Left ventricle myocardium inferior (tissue), 1 donor: Measurements from ENCODE around the gene ITGAE. TPM values are rescaled to one million over a fixed set of nuclear protein-coding genes. Genes with fewer than 3 reads are reported as not detected.

ENCODE experiments used
- DNase-seq: peaks from one replicate; pipeline ENCODE4 v3.0.0-alpha.2; 2020
- H3K27ac ChIP-seq: fragments of 200-600 bp; replicated peaks from 2 replicates; pipeline ENCODE4 v1.8.0; 2021
- H3K27me3 ChIP-seq: fragments of 200-600 bp; 2 replicates; pipeline ENCODE4 v1.8.0; 2021; ENCODE audit warnings: low read depth
- H3K36me3 ChIP-seq: fragments of 200-600 bp; 2 replicates; pipeline ENCODE4 v1.8.0; 2021
- H3K4me1 ChIP-seq: fragments of 200-600 bp; 2 replicates; pipeline ENCODE4 v1.8.0; 2021
- H3K4me3 ChIP-seq: fragments of 200-600 bp; 2 replicates; pipeline ENCODE4 v1.8.0; 2021; ENCODE audit warnings: mild to moderate bottlenecking, moderate library complexity
- H3K9me3 ChIP-seq: fragments of 200-600 bp; replicated peaks from 2 replicates; pipeline ENCODE4 v1.8.0; 2021
- intact Hi-C: fragments of 100-400 bp; cut with micrococcal nuclease; formaldehyde crosslinking; loops from one replicate; pipeline ENCODE4 v1.11.0; 2022
- long read RNA-seq: library from polyadenylated mRNA; unstranded; transcript quantifications from one replicate; pipeline ENCODE4 v2.0.0, GENCODE V29; 2021
- total RNA-seq: library from RNA; stranded (reverse); fragmentation: NEBNext Ultra II Directional; extraction: Animal tissue kit (Norgen Biotek cat#: 25700); gene quantifications from one replicate; pipeline ENCODE4 v1.2.1, GENCODE V29; 2021
- TF ChIP-seq, protein P1 (sequence below): fragments of 200-600 bp; IDR thresholded peaks from 2 replicates; pipeline ENCODE4 v1.8.0; 2021; ENCODE audit warnings: antibody characterized with exemption, mild to moderate bottlenecking, borderline replicate concordance
- donor health status: DM: no; HTN: yes; CAD: no; lungs with severe emphysema.

Gene ITGAE, protein sequence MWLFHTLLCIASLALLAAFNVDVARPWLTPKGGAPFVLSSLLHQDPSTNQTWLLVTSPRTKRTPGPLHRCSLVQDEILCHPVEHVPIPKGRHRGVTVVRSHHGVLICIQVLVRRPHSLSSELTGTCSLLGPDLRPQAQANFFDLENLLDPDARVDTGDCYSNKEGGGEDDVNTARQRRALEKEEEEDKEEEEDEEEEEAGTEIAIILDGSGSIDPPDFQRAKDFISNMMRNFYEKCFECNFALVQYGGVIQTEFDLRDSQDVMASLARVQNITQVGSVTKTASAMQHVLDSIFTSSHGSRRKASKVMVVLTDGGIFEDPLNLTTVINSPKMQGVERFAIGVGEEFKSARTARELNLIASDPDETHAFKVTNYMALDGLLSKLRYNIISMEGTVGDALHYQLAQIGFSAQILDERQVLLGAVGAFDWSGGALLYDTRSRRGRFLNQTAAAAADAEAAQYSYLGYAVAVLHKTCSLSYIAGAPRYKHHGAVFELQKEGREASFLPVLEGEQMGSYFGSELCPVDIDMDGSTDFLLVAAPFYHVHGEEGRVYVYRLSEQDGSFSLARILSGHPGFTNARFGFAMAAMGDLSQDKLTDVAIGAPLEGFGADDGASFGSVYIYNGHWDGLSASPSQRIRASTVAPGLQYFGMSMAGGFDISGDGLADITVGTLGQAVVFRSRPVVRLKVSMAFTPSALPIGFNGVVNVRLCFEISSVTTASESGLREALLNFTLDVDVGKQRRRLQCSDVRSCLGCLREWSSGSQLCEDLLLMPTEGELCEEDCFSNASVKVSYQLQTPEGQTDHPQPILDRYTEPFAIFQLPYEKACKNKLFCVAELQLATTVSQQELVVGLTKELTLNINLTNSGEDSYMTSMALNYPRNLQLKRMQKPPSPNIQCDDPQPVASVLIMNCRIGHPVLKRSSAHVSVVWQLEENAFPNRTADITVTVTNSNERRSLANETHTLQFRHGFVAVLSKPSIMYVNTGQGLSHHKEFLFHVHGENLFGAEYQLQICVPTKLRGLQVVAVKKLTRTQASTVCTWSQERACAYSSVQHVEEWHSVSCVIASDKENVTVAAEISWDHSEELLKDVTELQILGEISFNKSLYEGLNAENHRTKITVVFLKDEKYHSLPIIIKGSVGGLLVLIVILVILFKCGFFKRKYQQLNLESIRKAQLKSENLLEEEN
- 19.6 TPM for total RNA-seq
- long read RNA-seq, transcript ITGAE-207 (4 exons, 672 nt) = major isoform, 18 of 18 reads
- long read RNA-seq, partial matches to known transcripts = 0 of 18 reads
- long read RNA-seq, other reads (novel, unspliced or antisense) = 0 of 18 reads

DNA sequence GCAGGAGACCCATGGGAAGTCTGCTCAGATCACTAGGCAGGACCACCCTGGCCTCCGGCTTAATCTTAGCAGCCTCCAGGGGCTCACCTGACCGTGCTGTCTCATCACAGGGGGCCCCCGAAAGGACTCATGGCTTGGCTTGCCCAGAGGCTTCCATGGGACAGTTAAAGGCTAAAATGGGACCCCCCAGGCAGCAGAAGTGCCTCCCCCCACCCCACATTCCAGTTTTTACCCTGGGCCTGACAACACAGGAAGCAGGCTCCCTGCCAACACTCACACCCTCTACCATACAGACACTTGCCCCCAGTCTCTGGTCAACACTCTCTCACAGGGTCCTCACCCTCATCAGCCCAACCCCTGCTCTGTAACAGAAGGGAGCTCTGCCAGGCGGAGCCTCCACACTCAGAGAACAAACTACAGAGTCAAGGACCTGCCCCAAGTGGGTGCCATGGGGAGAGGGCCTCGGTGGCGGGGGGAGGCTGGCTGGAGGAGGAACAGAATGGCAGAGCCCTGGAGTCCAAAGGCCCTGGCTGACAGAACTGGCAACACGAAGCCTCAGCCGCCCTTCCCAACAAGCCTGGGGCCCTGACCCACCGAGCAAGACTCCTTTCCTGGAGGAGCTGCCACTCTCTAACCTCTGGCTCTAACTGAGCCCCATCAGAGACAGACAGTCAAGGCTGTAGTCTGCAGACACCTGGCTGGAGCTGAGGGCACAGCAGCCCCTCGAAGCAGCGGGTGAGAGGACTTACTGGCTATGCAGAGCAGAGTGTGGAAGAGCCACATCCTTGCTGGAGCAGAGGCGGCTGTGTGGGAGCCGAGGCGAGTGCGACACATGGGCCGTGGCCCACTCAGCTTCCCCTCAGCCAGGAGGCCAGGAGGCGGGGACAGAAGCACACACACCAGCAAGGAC lies at the start of gene ITGAE:
ITGAE (minus strand) TSS at position 827 of the 910 bp plus-strand sequence; CDS start at position 783, 44 bp downstream.
- intact Hi-C loops = no loop called here

DNA sequence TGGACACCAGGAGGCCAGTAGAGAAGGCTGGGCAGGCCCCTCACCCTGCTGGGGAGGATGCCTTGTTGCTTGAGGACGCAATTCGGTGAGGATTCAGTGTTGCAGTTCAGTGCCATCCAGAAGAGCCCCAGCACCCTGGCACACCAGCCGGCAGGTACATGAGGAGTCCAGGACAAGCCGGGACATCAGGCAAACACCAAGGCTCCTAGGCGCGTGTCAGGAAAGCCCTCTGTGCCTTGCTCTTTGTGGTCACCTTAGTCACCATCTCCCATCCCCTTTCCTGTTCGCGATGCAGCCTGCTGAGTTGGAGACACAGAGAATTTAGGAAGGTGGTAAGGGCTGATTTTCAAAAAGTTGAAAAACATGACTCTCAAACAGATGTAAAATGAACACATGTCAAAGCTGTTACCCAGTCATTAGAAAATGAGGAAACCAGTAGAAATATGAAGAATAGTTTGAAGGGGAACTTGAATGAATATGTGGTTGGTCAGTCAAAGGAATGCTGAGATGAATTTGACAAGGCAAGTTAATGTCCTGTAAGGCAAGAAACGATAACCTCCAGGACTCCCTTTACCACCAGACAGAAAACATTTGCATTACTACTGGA lies 47.3 kb upstream of the ITGAE start:
- TF ChIP-seq, protein P1, sequence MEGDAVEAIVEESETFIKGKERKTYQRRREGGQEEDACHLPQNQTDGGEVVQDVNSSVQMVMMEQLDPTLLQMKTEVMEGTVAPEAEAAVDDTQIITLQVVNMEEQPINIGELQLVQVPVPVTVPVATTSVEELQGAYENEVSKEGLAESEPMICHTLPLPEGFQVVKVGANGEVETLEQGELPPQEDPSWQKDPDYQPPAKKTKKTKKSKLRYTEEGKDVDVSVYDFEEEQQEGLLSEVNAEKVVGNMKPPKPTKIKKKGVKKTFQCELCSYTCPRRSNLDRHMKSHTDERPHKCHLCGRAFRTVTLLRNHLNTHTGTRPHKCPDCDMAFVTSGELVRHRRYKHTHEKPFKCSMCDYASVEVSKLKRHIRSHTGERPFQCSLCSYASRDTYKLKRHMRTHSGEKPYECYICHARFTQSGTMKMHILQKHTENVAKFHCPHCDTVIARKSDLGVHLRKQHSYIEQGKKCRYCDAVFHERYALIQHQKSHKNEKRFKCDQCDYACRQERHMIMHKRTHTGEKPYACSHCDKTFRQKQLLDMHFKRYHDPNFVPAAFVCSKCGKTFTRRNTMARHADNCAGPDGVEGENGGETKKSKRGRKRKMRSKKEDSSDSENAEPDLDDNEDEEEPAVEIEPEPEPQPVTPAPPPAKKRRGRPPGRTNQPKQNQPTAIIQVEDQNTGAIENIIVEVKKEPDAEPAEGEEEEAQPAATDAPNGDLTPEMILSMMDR = no peak
- no peak overlapping the region for H3K27ac ChIP-seq
- no peak overlapping the region for H3K4me3 ChIP-seq
- intact Hi-C loops = no loop called here
- H3K4me1 ChIP-seq = peaks cover 30% of the 10 kb centered on the region
- no peak for DNase-seq
- peaks cover 12% of the 10 kb centered on the region for H3K36me3 ChIP-seq
- no peaks in the 10 kb centered on the region for H3K9me3 ChIP-seq
- H3K27me3 ChIP-seq = no peaks in the 10 kb centered on the region

More for the DNA sequence above, at the start of gene ITGAE:
- no peak for DNase-seq
- Histone ChIP-seq H3K27me3 (no peaks in the 10 kb centered on the region), H3K4me3 (no peak within 1 kb of the TSS), H3K36me3 (peaks cover 3% of the 10 kb centered on the region), H3K4me1 (peaks cover 4% of the 10 kb centered on the region), H3K9me3 (no peaks in the 10 kb centered on the region), H3K27ac (no peak within 1 kb of the TSS)
- TF ChIP-seq, protein P1 = no peak

DNA sequence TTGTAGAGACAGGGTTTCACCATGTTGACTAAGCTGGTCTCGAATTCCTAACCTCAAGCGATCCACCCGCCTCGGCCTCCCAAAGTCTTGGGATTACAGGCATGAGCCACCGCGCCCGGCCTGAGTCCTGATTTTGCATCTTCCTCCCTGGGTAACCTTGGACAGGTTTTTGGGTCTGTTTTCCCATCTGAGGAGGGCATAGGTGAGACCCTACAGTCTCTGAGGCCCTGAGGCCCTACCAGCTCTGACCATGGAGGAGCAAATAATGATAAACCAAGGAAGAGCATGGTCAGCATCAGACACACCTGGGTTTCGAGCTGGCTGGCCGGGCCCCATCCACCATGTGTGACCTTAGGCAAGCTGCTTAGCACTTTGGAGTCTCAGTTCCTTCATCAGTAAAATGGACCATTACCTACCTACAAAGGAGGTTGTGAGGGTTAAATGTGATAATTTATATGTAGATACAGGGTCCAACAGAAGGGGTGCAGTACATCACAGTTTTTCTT lies 46.2 kb upstream of the ITGAE start:
- Histone ChIP-seq H3K4me1 (peaks cover 35% of the 10 kb centered on the region), H3K36me3 (peaks cover 22% of the 10 kb centered on the region), H3K4me3 (no peak overlapping the region), H3K27ac (no peak overlapping the region), H3K27me3 (no peaks in the 10 kb centered on the region), H3K9me3 (no peaks in the 10 kb centered on the region)
- TF ChIP-seq, protein P1 = no peak
- intact Hi-C loops = no loop called here
- no peak for DNase-seq

DNA sequence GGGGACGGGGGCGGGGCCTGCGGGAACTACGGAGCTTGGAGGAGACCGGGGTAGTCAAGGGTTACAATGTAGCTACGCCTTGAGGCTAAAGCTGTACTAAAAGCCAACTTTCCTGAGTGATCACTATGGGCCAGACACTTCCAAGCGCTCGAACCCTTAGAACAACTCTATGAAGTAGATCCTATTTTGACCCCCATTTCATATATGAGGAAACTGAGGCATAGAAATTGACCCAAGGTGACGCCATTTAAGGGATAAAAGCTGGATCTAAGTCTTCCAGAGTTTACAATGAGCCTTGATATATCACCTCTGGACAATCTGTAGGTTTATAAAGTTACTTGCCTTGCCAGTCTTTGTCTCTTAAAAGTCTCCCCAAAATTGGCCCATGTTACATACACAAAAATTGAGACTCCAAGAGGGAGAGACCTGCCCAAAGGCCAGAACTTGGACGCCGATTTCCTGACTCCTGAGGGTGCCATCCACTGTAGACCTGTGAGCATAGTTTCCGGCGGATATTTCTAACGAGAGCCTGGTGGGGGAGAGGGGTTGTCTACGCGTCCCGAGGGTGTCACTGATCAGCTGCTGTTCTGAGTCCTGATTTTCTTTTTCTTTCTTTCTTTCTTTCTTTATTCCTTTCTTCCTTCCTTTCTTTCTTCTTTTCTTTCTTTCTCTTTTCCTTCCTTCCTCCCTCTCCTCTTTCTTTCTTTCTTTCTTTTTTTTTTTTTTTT lies 45.6 kb upstream of the ITGAE start:
- Histone ChIP-seq H3K9me3 (no peaks in the 10 kb centered on the region), H3K36me3 (peaks cover 28% of the 10 kb centered on the region), H3K4me3 (peak overlapping the region; percentile 99), H3K27me3 (no peaks in the 10 kb centered on the region), H3K27ac (peak overlapping the region; percentile 95), H3K4me1 (peaks cover 35% of the 10 kb centered on the region)
- TF ChIP-seq, protein P1 = no peak
- intact Hi-C loops = no loop called here
- no peak for DNase-seq
